Epithelial cell of proximal tubule (primary cell): ENCODE data around the gene CDH24. TPM values are rescaled to one million over a fixed set of nuclear protein-coding genes. Genes with fewer than 3 reads are reported as not detected.

ENCODE experiments used
- DNase-seq: peaks from one replicate; pipeline ENCODE4 v3.0.0-alpha.2; 2011; ENCODE audit warnings: low read depth
- H3K4me3 ChIP-seq: 2 replicates; pipeline ENCODE4 v1.5.1; 2011; ENCODE audit warnings: low read depth, mild to moderate bottlenecking, low read length
- total RNA-seq: library from RNA; depleted of rRNA; stranded (reverse); fragments of >200 nt; gene quantifications from 2 replicates; pipeline ENCODE4 v1.2.3, GENCODE V29; 2015
- TF ChIP-seq, protein P1 (sequence below): conservative IDR thresholded peaks from 2 replicates; pipeline ENCODE4 v1.5.1; 2012; ENCODE audit warnings: low read depth, mild to moderate bottlenecking, low read length

The CDH24 gene
- total RNA-seq, 1 donor from 2014 or later, result 17.7 TPM

DNA sequence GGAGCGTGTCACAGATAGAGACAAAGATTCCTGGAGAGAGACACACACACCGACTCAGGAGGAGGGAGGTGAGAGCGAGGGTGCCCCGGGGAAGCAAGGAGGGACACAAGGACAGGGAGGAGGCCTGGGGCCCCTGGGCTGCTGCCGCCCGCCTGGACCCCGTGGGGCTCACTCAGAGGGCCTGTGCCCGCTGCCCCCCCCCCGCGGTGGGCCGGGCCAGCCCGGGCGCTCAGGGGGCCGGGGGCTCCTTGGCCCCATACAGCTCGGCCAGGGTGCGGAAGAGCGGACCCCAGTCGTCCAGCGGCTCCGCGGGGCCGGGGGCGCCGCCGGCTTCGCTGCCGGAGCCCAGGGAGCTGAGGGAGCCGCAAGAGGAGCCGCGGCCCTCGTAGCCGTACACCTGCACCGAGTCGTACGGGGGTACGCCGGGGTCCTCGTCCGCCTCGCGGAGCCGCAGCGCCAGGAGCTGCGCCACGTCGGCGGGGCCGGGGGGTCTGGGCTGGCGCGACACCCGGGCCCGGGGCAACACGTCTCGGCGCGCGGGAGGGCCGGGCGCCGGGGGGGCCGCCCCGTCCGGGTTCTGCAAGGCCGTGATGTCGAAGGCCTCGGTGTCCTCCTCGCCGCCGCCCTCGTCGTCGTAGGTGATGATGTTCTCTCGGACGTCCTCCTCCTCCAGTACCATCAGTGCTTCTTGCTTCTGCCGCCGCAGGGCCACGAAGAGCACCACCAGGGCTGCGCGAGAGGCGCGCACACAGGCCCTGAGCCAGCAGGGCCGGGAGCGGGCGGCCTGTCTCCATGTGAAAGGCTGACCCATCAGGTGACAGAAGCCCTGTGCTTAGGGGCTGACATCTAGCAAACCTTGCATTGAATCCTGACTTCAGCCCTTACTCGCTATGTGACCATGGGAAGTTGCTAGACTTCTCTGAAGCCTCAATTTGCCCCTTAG lies 9.3 kb downstream of the CDH24 start:
- no peak overlapping the region for H3K4me3 ChIP-seq
- TF ChIP-seq, protein P1, sequence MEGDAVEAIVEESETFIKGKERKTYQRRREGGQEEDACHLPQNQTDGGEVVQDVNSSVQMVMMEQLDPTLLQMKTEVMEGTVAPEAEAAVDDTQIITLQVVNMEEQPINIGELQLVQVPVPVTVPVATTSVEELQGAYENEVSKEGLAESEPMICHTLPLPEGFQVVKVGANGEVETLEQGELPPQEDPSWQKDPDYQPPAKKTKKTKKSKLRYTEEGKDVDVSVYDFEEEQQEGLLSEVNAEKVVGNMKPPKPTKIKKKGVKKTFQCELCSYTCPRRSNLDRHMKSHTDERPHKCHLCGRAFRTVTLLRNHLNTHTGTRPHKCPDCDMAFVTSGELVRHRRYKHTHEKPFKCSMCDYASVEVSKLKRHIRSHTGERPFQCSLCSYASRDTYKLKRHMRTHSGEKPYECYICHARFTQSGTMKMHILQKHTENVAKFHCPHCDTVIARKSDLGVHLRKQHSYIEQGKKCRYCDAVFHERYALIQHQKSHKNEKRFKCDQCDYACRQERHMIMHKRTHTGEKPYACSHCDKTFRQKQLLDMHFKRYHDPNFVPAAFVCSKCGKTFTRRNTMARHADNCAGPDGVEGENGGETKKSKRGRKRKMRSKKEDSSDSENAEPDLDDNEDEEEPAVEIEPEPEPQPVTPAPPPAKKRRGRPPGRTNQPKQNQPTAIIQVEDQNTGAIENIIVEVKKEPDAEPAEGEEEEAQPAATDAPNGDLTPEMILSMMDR, result no peak
- DNase-seq, result no peak

DNA sequence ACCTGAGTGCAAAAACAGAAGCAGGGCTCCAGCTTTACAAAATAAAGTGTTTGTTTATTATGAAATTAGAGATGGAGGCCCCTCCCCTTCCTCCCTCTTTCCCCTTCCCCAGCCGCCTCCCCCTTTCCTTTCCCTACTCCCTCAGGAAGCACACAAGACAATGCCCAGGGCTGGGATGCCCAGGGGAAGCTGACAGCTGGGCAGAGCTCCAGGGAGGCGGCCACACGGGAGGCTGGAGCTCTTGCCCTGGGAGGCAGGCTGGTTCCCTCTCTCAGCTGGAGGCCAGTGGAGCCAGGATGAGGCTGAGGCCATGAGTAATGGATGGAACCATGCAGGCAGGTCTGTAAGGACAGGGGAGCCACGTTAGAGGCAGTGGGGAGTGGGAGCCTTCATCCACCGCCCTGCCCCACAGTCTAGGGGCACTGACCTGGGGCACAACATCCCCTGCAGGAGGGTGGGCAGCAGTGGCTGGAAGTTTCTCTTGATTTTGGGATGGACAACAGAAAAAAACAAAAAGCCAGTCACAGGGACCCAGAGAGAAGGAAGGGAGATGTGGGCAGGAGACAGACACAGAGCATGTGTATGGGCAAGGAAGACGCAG lies 10.2 kb downstream of the CDH24 start:
- no peak for DNase-seq
- TF ChIP-seq, protein P1, result no peak
- no peak overlapping the region for H3K4me3 ChIP-seq

DNA sequence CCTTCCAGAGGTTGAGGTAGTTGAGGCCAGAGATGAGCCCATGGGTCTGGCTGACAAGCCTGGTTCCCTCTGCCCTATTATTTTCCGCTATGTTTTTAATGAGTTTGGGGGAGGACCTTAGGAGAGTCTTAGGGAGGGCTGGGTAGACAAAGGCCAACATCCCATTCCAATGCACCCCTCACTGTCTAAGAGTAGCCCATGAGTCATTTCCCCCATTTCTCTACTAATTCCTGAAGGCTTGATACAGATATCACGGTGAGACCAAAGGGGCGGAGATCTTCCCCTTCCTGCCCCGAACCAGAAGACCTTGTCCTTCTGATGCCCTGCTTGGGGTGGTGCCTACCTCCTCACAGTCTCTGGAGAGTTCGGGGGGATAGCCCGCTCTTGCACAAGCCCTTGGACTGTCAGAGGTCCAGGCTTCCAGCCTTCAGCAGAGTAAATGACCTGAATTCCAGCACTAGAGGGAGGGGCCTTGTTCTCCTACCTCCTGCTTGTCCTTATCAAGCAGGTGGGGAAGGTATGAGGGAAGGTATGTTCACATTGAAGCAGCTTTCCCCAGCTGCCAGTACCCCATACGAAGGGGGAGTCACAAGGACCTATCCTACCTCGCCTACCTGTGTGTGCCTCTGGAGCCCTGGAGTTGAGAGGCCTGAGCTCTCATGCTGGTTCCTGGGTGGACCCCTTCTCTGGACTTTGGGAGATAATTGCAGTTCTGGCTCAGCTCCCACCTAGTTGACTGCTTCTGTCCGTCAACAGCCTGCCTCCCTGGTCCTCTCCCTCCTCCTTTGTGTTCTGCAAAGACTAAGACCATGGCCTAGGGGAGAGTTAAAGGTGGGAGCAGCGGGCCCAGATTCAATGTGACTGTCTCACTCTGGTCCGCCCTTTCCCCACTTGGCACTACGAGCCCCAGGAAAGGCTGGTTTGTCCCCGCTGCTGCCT lies 11.6 kb downstream of the CDH24 start:
- H3K4me3 ChIP-seq, result no peak overlapping the region
- no peak for DNase-seq
- TF ChIP-seq, protein P1, result no peak

DNA sequence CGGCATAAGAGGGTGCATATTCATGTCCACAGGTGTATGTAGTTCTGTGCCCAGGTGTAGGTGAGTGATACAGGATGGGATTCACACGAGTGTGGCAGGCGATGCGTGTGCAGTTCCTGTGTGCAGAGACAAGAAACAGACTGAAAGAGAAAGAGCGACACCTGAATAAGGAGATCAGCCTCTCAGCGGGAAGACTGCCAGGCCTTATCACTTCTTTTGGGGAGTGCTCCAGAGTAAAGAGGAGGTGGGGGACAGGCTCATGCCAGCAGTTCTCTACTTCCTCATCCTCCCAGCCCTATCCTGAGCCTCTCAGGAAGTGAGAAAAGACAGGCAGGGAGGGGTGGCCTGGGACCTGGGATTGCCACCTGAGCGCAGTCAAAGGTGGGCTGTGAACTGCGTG lies 12.5 kb downstream of the CDH24 start:
- DNase-seq, result no peak
- TF ChIP-seq, protein P1, result no peak
- no peak overlapping the region for H3K4me3 ChIP-seq

DNA sequence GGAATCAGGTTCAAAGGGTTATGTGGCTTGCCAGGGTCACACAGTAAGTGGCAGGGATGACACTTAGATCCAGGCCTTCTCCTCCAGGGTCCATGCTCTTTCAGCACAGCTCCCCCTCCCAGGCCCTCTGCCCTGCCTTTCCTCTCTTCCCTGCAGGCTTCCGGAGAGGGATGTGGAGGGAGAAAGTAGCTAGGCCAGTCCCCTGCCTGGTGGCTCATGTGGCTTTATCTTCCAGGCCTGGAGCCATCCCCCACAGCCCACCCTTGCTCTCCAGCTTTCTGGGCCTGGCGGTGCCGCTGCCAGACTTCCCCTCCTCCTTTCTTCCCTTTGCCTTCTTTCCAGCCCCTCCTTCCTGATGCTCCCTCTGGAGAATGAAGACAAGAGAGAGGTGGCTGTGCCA lies 13.6 kb downstream of the CDH24 start:
- TF ChIP-seq, protein P1, result no peak
- no peak overlapping the region for H3K4me3 ChIP-seq
- DNase-seq, result no peak

DNA sequence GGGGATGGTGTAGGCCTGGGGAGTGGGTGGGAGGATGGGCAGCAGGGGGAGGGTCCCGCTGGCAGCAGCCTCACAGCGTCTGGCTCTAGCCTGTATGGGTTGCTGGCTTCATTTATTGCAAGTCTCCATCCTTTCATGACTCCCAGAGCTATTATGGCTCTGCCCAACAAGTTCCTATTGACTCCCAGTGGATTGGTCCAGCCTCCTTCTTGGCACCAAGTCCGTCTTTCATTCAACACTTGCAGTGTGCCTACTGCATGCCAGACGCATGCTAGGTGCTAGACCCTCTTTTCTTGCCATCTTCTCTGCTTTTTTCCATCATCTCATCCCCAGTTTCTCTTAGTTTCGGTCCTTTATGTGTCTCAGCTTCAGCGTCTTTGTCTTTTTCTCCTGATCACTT lies 14.2 kb downstream of the CDH24 start:
- TF ChIP-seq, protein P1, result no peak
- no peak overlapping the region for H3K4me3 ChIP-seq
- no peak for DNase-seq
